A549 (cell line): Measurements from ENCODE around the gene ARMS2.

Experiments
- EP300 ChIP-seq, 2 experiments: fragments of >200 bp; sonication (Bioruptor Twin); formaldehyde crosslinking; IDR thresholded peaks; 2 replicates in 1 of 2; 3 replicates in 1 of 2; pipeline ENCODE4 v1.6.1; 2016 to 2017
- ESRRA ChIP-seq: fragments of 150-350 bp; IDR thresholded peaks from 2 replicates; pipeline ENCODE4 v1.6.1; 2014; ENCODE audit warnings: mild to moderate bottlenecking, low read length, borderline replicate concordance
- MAZ ChIP-seq: fragments of 150-350 bp; IDR thresholded peaks from 2 replicates; pipeline ENCODE4 v1.6.1; 2014; ENCODE audit warnings: antibody characterized with exemption, low read depth, low read length, borderline replicate concordance
- NR3C1 ChIP-seq: fragments of >200 bp; sonication (Bioruptor Twin); formaldehyde crosslinking; IDR thresholded peaks from 3 replicates; pipeline ENCODE4 v1.6.1; 2017
- POLR2A ChIP-seq: IDR thresholded peaks from 2 replicates; pipeline ENCODE4 v1.6.1; 2012; ENCODE audit warnings: mild to moderate bottlenecking, low read length
- RAD21 ChIP-seq, 2 experiments: fragments of >200 bp in 1 of 2; sonication (Bioruptor Twin) in 1 of 2; formaldehyde crosslinking in 1 of 2; IDR thresholded peaks in 1 of 2; conservative IDR thresholded peaks in 1 of 2; 2 replicates in 1 of 2; 3 replicates in 1 of 2; pipeline ENCODE4 v1.6.1; 2012 to 2018; ENCODE audit warnings: inconsistent platforms in 1 of 2
- SREBF2 ChIP-seq: fragments of 450-650 bp; IDR thresholded peaks from 2 replicates; pipeline ENCODE4 v1.6.1; 2014; ENCODE audit warnings: mild to moderate bottlenecking, moderate library complexity
- TFCP2L1 ChIP-seq: fragments of 250-450 bp; sonication (Bioruptor Pico); IDR thresholded peaks from 2 replicates; pipeline ENCODE4 v1.5.0; 2021; ENCODE audit warnings: mild to moderate bottlenecking
- ZFP36 ChIP-seq: fragments of 450-650 bp; IDR thresholded peaks from 2 replicates; pipeline ENCODE4 v1.6.1; 2014; ENCODE audit warnings: borderline replicate concordance; ENCODE audit not compliant: partially characterized antibody
- TF ChIP-seq, protein P1 (sequence below): IDR thresholded peaks from 2 replicates; pipeline ENCODE4 v1.6.1; 2012; ENCODE audit warnings: low read depth, borderline replicate concordance
- TF ChIP-seq, protein P2 (sequence below): fragments of >200 bp; sonication (Bioruptor Twin); formaldehyde crosslinking; IDR thresholded peaks from 3 replicates; pipeline ENCODE4 v1.5.1; 2016
- TF ChIP-seq, protein P3 (sequence below): IDR thresholded peaks from 2 replicates; pipeline ENCODE4 v1.6.1; 2012
- TF ChIP-seq, protein P4 (sequence below): fragments of 200-600 bp; sonication (generic); IDR thresholded peaks from 2 replicates; pipeline ENCODE4 v1.6.1; 2016; ENCODE audit warnings: antibody characterized with exemption, mild to moderate bottlenecking, moderate library complexity

DNA sequence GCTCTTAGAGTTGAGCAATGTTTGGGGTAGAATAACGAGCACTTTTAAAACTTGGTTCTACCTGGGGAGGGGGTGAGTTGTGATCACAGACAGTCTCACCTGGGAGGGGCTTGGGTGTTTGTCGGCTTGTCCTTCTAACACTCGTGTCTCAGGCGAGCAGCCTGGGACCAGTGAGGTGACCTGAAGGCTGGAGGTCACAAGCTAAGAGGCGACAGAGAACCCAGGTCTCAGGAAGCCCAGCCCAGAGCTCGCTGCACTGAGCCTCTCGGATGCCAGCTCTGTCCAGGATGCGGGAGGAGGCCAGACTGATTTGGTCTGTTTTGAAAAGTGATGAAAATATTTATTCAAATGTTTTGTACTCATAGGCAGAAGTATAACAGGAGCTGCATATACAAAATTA, 18.7 kb downstream of the ARMS2 start:
- TF ChIP-seq, protein P1, sequence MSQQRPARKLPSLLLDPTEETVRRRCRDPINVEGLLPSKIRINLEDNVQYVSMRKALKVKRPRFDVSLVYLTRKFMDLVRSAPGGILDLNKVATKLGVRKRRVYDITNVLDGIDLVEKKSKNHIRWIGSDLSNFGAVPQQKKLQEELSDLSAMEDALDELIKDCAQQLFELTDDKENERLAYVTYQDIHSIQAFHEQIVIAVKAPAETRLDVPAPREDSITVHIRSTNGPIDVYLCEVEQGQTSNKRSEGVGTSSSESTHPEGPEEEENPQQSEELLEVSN: no peak
- TF ChIP-seq, protein P2, sequence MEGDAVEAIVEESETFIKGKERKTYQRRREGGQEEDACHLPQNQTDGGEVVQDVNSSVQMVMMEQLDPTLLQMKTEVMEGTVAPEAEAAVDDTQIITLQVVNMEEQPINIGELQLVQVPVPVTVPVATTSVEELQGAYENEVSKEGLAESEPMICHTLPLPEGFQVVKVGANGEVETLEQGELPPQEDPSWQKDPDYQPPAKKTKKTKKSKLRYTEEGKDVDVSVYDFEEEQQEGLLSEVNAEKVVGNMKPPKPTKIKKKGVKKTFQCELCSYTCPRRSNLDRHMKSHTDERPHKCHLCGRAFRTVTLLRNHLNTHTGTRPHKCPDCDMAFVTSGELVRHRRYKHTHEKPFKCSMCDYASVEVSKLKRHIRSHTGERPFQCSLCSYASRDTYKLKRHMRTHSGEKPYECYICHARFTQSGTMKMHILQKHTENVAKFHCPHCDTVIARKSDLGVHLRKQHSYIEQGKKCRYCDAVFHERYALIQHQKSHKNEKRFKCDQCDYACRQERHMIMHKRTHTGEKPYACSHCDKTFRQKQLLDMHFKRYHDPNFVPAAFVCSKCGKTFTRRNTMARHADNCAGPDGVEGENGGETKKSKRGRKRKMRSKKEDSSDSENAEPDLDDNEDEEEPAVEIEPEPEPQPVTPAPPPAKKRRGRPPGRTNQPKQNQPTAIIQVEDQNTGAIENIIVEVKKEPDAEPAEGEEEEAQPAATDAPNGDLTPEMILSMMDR: no peak
- TF ChIP-seq NR3C1: no peak
- TF ChIP-seq, protein P3, sequence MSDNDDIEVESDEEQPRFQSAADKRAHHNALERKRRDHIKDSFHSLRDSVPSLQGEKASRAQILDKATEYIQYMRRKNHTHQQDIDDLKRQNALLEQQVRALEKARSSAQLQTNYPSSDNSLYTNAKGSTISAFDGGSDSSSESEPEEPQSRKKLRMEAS: no peak
- no peak for TF ChIP-seq ESRRA
- no peak for TF ChIP-seq EP300 (IDR thresholded peaks at IDR 0.05)
- no peak for TF ChIP-seq RAD21 (conservative IDR thresholded peaks at IDR 0.05 in 1 of 2, IDR thresholded peaks at IDR 0.05 in 1 of 2)
- no peak for TF ChIP-seq ZFP36
- no peak for TF ChIP-seq SREBF2
- TF ChIP-seq, protein P4, sequence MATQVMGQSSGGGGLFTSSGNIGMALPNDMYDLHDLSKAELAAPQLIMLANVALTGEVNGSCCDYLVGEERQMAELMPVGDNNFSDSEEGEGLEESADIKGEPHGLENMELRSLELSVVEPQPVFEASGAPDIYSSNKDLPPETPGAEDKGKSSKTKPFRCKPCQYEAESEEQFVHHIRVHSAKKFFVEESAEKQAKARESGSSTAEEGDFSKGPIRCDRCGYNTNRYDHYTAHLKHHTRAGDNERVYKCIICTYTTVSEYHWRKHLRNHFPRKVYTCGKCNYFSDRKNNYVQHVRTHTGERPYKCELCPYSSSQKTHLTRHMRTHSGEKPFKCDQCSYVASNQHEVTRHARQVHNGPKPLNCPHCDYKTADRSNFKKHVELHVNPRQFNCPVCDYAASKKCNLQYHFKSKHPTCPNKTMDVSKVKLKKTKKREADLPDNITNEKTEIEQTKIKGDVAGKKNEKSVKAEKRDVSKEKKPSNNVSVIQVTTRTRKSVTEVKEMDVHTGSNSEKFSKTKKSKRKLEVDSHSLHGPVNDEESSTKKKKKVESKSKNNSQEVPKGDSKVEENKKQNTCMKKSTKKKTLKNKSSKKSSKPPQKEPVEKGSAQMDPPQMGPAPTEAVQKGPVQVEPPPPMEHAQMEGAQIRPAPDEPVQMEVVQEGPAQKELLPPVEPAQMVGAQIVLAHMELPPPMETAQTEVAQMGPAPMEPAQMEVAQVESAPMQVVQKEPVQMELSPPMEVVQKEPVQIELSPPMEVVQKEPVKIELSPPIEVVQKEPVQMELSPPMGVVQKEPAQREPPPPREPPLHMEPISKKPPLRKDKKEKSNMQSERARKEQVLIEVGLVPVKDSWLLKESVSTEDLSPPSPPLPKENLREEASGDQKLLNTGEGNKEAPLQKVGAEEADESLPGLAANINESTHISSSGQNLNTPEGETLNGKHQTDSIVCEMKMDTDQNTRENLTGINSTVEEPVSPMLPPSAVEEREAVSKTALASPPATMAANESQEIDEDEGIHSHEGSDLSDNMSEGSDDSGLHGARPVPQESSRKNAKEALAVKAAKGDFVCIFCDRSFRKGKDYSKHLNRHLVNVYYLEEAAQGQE: no peak
- TF ChIP-seq MAZ: no peak
- no peak for TF ChIP-seq POLR2A
- no peak for TF ChIP-seq TFCP2L1 (CRISPR knock-in tag)
